Parathyroid adenoma (tissue), 2 donors: ENCODE data around the gene ZNF350.
"Not testable (repeated sequence)": the region's sequence is repeated elsewhere in the genome, so short reads cannot be mapped to it uniquely, and the experiment has no call there.

Experiments
- H2AFZ ChIP-seq: fragments of 300-600 bp; sonication (generic); one replicate; pipeline ENCODE4 v1.7.0; 2017; ENCODE audit warnings: antibody characterized with exemption, mild to moderate bottlenecking
- H3K27ac ChIP-seq: fragments of 300-600 bp; sonication (generic); one replicate; pipeline ENCODE4 v1.7.0; 2017
- H3K27me3 ChIP-seq: fragments of 300-600 bp; sonication (generic); one replicate; pipeline ENCODE4 v1.7.0; 2017; ENCODE audit warnings: low read length; ENCODE audit not compliant: control insufficient read depth, insufficient read depth
- H3K36me3 ChIP-seq: fragments of 300-600 bp; sonication (generic); one replicate; pipeline ENCODE4 v1.7.0; 2017; ENCODE audit warnings: low read length; ENCODE audit not compliant: control insufficient read depth, insufficient read depth
- H3K4me1 ChIP-seq: fragments of 300-600 bp; sonication (generic); one replicate; pipeline ENCODE4 v1.7.0; 2017; ENCODE audit warnings: control low read depth
- H3K4me2 ChIP-seq: fragments of 300-600 bp; sonication (generic); one replicate; pipeline ENCODE4 v1.7.0; 2017; ENCODE audit warnings: low read length
- H3K4me3 ChIP-seq: fragments of 300-600 bp; sonication (generic); one replicate; pipeline ENCODE4 v1.7.0; 2017; ENCODE audit warnings: low read depth, low read length
- H3K79me2 ChIP-seq: fragments of 300-600 bp; sonication (generic); one replicate; pipeline ENCODE4 v1.7.0; 2017; ENCODE audit warnings: control low read depth
- H3K9ac ChIP-seq: fragments of 300-600 bp; sonication (generic); one replicate; pipeline ENCODE4 v1.7.0; 2017; ENCODE audit warnings: mild to moderate bottlenecking
- H3K9me3 ChIP-seq: fragments of 300-600 bp; sonication (generic); one replicate; pipeline ENCODE4 v1.7.0; 2017; ENCODE audit warnings: low read length; ENCODE audit not compliant: control insufficient read depth
- TF ChIP-seq, protein P1 (sequence below): fragments of 300-600 bp; sonication (generic); IDR thresholded peaks from one replicate; pipeline ENCODE4 v1.7.0; 2017; ENCODE audit warnings: antibody characterized with exemption, mild to moderate bottlenecking
- donor health status: primary hyperparathyroidism.

ZNF350 gene

GRCh38 chr19:51970718-51971117, 15.9 kb downstream of the ZNF350 start:
- no peaks in the 10 kb centered on the region for H3K79me2 ChIP-seq
- no peak overlapping the region for H3K4me2 ChIP-seq
- H3K9me3 ChIP-seq = peaks cover 6% of the 10 kb centered on the region
- H3K36me3 ChIP-seq = peaks cover 13% of the 10 kb centered on the region
- H3K27ac ChIP-seq = no peak overlapping the region
- no peaks in the 10 kb centered on the region for H3K27me3 ChIP-seq
- H2AFZ ChIP-seq = no peak overlapping the region
- H3K4me3 ChIP-seq = no peak overlapping the region
- H3K4me1 ChIP-seq = no peaks in the 10 kb centered on the region
- no peak overlapping the region for H3K9ac ChIP-seq
- TF ChIP-seq, protein P1, sequence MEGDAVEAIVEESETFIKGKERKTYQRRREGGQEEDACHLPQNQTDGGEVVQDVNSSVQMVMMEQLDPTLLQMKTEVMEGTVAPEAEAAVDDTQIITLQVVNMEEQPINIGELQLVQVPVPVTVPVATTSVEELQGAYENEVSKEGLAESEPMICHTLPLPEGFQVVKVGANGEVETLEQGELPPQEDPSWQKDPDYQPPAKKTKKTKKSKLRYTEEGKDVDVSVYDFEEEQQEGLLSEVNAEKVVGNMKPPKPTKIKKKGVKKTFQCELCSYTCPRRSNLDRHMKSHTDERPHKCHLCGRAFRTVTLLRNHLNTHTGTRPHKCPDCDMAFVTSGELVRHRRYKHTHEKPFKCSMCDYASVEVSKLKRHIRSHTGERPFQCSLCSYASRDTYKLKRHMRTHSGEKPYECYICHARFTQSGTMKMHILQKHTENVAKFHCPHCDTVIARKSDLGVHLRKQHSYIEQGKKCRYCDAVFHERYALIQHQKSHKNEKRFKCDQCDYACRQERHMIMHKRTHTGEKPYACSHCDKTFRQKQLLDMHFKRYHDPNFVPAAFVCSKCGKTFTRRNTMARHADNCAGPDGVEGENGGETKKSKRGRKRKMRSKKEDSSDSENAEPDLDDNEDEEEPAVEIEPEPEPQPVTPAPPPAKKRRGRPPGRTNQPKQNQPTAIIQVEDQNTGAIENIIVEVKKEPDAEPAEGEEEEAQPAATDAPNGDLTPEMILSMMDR = no peak

- Histone ChIP-seq H3K79me2 (no peaks in the 10 kb centered on the region), H2AFZ (no peak overlapping the region), H3K36me3 (no peaks in the 10 kb centered on the region), H3K4me3 (no peak overlapping the region), H3K9me3 (peaks cover 3% of the 10 kb centered on the region), H3K4me1 (no peaks in the 10 kb centered on the region), H3K27ac (no peak overlapping the region), H3K27me3 (no peaks in the 10 kb centered on the region), H3K9ac (no peak overlapping the region), H3K4me2 (no peak overlapping the region)
- TF ChIP-seq, protein P1 = no peak
Measured at GRCh38 chr19:51965583-51965982, 21.1 kb downstream of the ZNF350 start.

- H3K9ac ChIP-seq, H3K79me2 ChIP-seq, H3K27ac ChIP-seq, H3K27me3 ChIP-seq, H3K4me1 ChIP-seq, H3K9me3 ChIP-seq, H3K4me2 ChIP-seq, H3K4me3 ChIP-seq, H3K36me3 ChIP-seq, H2AFZ ChIP-seq: not testable (repeated sequence)
Measured at GRCh38 chr19:51960621-51961233, 25.9 kb downstream of the ZNF350 start.

- Histone ChIP-seq H3K4me2 (no peak overlapping the region), H2AFZ (no peak overlapping the region), H3K27ac (no peak overlapping the region), H3K79me2 (no peaks in the 10 kb centered on the region), H3K4me1 (no peaks in the 10 kb centered on the region), H3K27me3 (no peaks in the 10 kb centered on the region), H3K4me3 (no peak overlapping the region), H3K9me3 (no peaks in the 10 kb centered on the region), H3K36me3 (no peaks in the 10 kb centered on the region), H3K9ac (no peak overlapping the region)
- TF ChIP-seq, protein P1 = no peak
Measured at GRCh38 chr19:51959791-51960190, 26.8 kb downstream of the ZNF350 start.

GRCh38 chr19:51957846-51958245, 28.8 kb downstream of the ZNF350 start:
- not testable (repeated sequence) for H3K9ac ChIP-seq, H3K36me3 ChIP-seq, H3K79me2 ChIP-seq, H3K4me2 ChIP-seq, H3K27me3 ChIP-seq, H3K4me3 ChIP-seq, H3K4me1 ChIP-seq, H2AFZ ChIP-seq, H3K9me3 ChIP-seq, H3K27ac ChIP-seq

GRCh38 chr19:51948975-51949374, 37.7 kb downstream of the ZNF350 start:
- no peak overlapping the region for H3K9ac ChIP-seq
- no peak overlapping the region for H3K27ac ChIP-seq
- H3K36me3 ChIP-seq = peaks cover 12% of the 10 kb centered on the region
- no peaks in the 10 kb centered on the region for H3K79me2 ChIP-seq
- H2AFZ ChIP-seq = no peak overlapping the region
- no peaks in the 10 kb centered on the region for H3K27me3 ChIP-seq
- TF ChIP-seq, protein P1 = no peak
- H3K4me3 ChIP-seq = no peak overlapping the region
- H3K4me1 ChIP-seq = no peaks in the 10 kb centered on the region
- no peak overlapping the region for H3K4me2 ChIP-seq
- H3K9me3 ChIP-seq = peaks cover 12% of the 10 kb centered on the region
